ENCODE data around the gene CCDC200. TPM values are rescaled to one million over a fixed set of nuclear protein-coding genes. Genes with fewer than 3 reads are reported as not detected.
"Not testable (repeated sequence)": the region's sequence is repeated elsewhere in the genome, so short reads cannot be mapped to it uniquely, and the experiment has no call there.

Gene CCDC200
- total RNA-seq, 4 donors from 2014 or later = not detected

GRCh38 chr17:43212641-43213490, 15.6 kb downstream of the CCDC200 start:
- H3K36me3 ChIP-seq = peaks cover 0 to 66% (median 43%) of the 10 kb centered on the region in 4 donors
- peak overlapping the region; percentile 79 to 84 (median 80) for H3K27ac ChIP-seq (replicated peaks in 1 of 4)
- no peaks in the 10 kb centered on the region for H3K27me3 ChIP-seq
- DNase-seq (ENCODE audit: extremely low spot score) = no peak
- H3K9me3 ChIP-seq = no peaks in the 10 kb centered on the region
- H3K4me3 ChIP-seq = peak overlapping the region; percentile 59 to 74 (median 65)
- intact Hi-C loops (cut with DNase I) = loop anchor here (5.0 kb wide), 1 partner anchor 124 kb away; no protein-coding TSS in a partner anchor
- TF ChIP-seq POLR2AphosphoS5 (IDR thresholded peaks at IDR 0.05) = no peak
- TF ChIP-seq, protein P1, sequence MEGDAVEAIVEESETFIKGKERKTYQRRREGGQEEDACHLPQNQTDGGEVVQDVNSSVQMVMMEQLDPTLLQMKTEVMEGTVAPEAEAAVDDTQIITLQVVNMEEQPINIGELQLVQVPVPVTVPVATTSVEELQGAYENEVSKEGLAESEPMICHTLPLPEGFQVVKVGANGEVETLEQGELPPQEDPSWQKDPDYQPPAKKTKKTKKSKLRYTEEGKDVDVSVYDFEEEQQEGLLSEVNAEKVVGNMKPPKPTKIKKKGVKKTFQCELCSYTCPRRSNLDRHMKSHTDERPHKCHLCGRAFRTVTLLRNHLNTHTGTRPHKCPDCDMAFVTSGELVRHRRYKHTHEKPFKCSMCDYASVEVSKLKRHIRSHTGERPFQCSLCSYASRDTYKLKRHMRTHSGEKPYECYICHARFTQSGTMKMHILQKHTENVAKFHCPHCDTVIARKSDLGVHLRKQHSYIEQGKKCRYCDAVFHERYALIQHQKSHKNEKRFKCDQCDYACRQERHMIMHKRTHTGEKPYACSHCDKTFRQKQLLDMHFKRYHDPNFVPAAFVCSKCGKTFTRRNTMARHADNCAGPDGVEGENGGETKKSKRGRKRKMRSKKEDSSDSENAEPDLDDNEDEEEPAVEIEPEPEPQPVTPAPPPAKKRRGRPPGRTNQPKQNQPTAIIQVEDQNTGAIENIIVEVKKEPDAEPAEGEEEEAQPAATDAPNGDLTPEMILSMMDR (IDR thresholded peaks at IDR 0.05) = no peak
- no peak for TF ChIP-seq EP300 (IDR thresholded peaks at IDR 0.05)
- TF ChIP-seq POLR2A (IDR thresholded peaks at IDR 0.05; ENCODE audit: low read depth) = no peak
- peaks cover 12 to 28% (median 26%) of the 10 kb centered on the region in 4 donors for H3K4me1 ChIP-seq
- 65% methylated on average over 5 of the region's 7 CpGs for WGBS

- intact Hi-C loops (cut with DNase I) = loop anchor here (5.0 kb wide), 1 partner anchor 126 kb away; no protein-coding TSS in a partner anchor
- DNase-seq (ENCODE audit: extremely low spot score) = peak; percentile 96
- 5% methylated on average over 49 of the region's 54 CpGs for WGBS
- Histone ChIP-seq H3K9me3 (no peaks in the 10 kb centered on the region), H3K4me3 (peak within 1 kb of the TSS; percentile 59 to 74 (median 65)), H3K36me3 (peaks cover 2 to 66% (median 48%) of the 10 kb centered on the region in 4 donors), H3K4me1 (peaks cover 12 to 28% (median 26%) of the 10 kb centered on the region in 4 donors), H3K27ac (replicated peaks in 1 of 4) (peak within 1 kb of the TSS; percentile 79 to 84 (median 80)), H3K27me3 (no peaks in the 10 kb centered on the region)
- TF ChIP-seq POLR2AphosphoS5 (IDR thresholded peaks at IDR 0.05) = peak; percentile 69 to 81
- TF ChIP-seq, protein P1 (IDR thresholded peaks at IDR 0.05) = peak in 2 of 3 experiments; percentile 34 to 39
- no peak for TF ChIP-seq POLR2A (IDR thresholded peaks at IDR 0.05; ENCODE audit: low read depth)
These were observed 16.7 kb downstream of the CCDC200 start, which contains the start of gene TMEM106A for GRCh38 chr17:43211480-43212402. Gene TMEM106A, plus strand, starts transcription at chr17:43211875. Its CDS starts 1,167 bp downstream, at chr17:43213042.

- peak overlapping the region; percentile 59 to 74 (median 65) for H3K4me3 ChIP-seq
- no peak for DNase-seq (ENCODE audit: extremely low spot score)
- H3K4me1 ChIP-seq = peaks cover 12 to 28% (median 26%) of the 10 kb centered on the region in 4 donors
- TF ChIP-seq POLR2A (IDR thresholded peaks at IDR 0.05; ENCODE audit: low read depth) (no peak), EP300 (IDR thresholded peaks at IDR 0.05) (no peak), POLR2AphosphoS5 (IDR thresholded peaks at IDR 0.05) (no peak)
- TF ChIP-seq, protein P1 (IDR thresholded peaks at IDR 0.05) = no peak
- H3K36me3 ChIP-seq = peaks cover 4 to 66% (median 48%) of the 10 kb centered on the region in 4 donors
- H3K9me3 ChIP-seq = no peaks in the 10 kb centered on the region
- H3K27ac ChIP-seq (replicated peaks in 1 of 4) = peak overlapping the region; percentile 79 to 84 (median 80)
- WGBS = 35% methylated on average over 2 of the region's 2 CpGs
- intact Hi-C loops (cut with DNase I) = loop anchor here (5.0 kb wide), 1 partner anchor 126 kb away; no protein-coding TSS in a partner anchor
- no peaks in the 10 kb centered on the region for H3K27me3 ChIP-seq
These were observed 17.3 kb downstream of the CCDC200 start for GRCh38 chr17:43211123-43211479.

DNA sequence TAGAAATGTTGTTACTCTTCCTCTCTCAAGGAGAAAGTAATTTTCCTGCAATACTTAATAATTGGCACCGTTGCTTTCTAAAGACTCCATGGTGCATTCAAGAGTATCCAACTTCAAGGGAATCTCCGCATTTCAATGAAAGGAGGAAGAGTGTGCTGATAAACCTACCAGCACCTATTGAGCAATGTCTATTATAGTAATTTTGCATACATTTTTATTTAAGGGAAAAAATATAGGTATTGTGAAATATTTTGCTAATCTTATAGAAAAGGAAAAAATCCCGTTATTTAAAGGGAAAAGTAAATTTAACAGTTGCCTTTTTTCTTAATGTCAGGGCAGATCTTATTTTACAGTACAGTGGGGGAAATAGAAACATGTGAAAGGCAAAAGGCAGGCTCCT, 17.8 kb downstream of the CCDC200 start:
- 58% methylated on average over 3 of the region's 3 CpGs for WGBS
- no peaks in the 10 kb centered on the region for H3K9me3 ChIP-seq
- H3K4me3 ChIP-seq = no peak overlapping the region
- H3K27ac ChIP-seq (replicated peaks in 1 of 4) = peak overlapping the region; percentile 79 to 84 (median 80)
- H3K4me1 ChIP-seq = peaks cover 12 to 28% (median 26%) of the 10 kb centered on the region in 4 donors
- H3K27me3 ChIP-seq = no peaks in the 10 kb centered on the region
- intact Hi-C loops (cut with DNase I) = loop anchor here (5.0 kb wide), 1 partner anchor 127 kb away; no protein-coding TSS in a partner anchor
- DNase-seq (ENCODE audit: extremely low spot score) = no peak
- H3K36me3 ChIP-seq = peaks cover 6 to 66% (median 47%) of the 10 kb centered on the region in 4 donors
- no peak for TF ChIP-seq POLR2AphosphoS5 (IDR thresholded peaks at IDR 0.05)
- TF ChIP-seq, protein P1 (IDR thresholded peaks at IDR 0.05) = no peak
- TF ChIP-seq EP300 (IDR thresholded peaks at IDR 0.05) = no peak
- no peak for TF ChIP-seq POLR2A (IDR thresholded peaks at IDR 0.05; ENCODE audit: low read depth)

GRCh38 chr17:43203013-43203412, 25.4 kb downstream of the CCDC200 start:
- H3K27ac ChIP-seq (replicated peaks in 1 of 4); H3K4me1 ChIP-seq; H3K27me3 ChIP-seq; H3K9me3 ChIP-seq; DNase-seq (ENCODE audit: extremely low spot score); H3K4me3 ChIP-seq; intact Hi-C loops (cut with DNase I): not testable (repeated sequence)
- H3K36me3 ChIP-seq = peaks cover 80 to 100% (median 99%) of the 10 kb centered on the region in 4 donors
- 94% methylated on average over 3 of the region's 3 CpGs for WGBS
